Activated B cell treated with CpG ODN at 0.5 μM for 24 hours (primary cell): Measurements from ENCODE around the gene GSTO2. TPM values are rescaled to one million over a fixed set of nuclear protein-coding genes. Genes with fewer than 3 reads are reported as not detected.

Experiments
- ATAC-seq: fragments of 200-7000 bp; cut with Tn5 transposase; one replicate; pipeline ENCODE4 v1.10.0; 2021; ENCODE audit warnings: low read depth, mild to moderate bottlenecking, moderate library complexity
- CTCF ChIA-PET: fragments of 350-600 bp; sonication (Branson Sonifier 250); formaldehyde crosslinking; loops from one replicate; lab custom pipeline; 2021; ENCODE audit warnings: antibody characterized with exemption; lab: Charles Lee
- POLR2A ChIA-PET: fragments of 350-600 bp; sonication (Branson Sonifier 250); formaldehyde crosslinking; loops from one replicate; lab custom pipeline; 2021; ENCODE audit warnings: antibody characterized with exemption; lab: Charles Lee
- DNase-seq: peaks from one replicate; pipeline ENCODE4 v3.0.0; 2022
- H3K27ac Mint-ChIP-seq: one replicate; pipeline ENCODE4 v1.8.0; 2020; ENCODE audit warnings: mixed read lengths
- H3K27me3 Mint-ChIP-seq: one replicate; pipeline ENCODE4 v1.8.0; 2021; ENCODE audit warnings: mixed read lengths
- H3K36me3 Mint-ChIP-seq: one replicate; pipeline ENCODE4 v1.8.0; 2021; ENCODE audit warnings: low read depth, mixed read lengths
- H3K4me1 Mint-ChIP-seq: one replicate; pipeline ENCODE4 v1.8.0; 2021; ENCODE audit warnings: mixed read lengths
- H3K4me3 Mint-ChIP-seq: one replicate; pipeline ENCODE4 v1.8.0; 2020; ENCODE audit warnings: mild to moderate bottlenecking, mixed read lengths
- H3K9me3 Mint-ChIP-seq: one replicate; pipeline ENCODE4 v1.8.0; 2020; ENCODE audit warnings: mixed read lengths
- intact Hi-C: fragments of 100-400 bp; cut with micrococcal nuclease; formaldehyde crosslinking; loops from one replicate; pipeline ENCODE4 v1.15.1; 2024
- total RNA-seq: library from RNA; stranded (reverse); gene quantifications from 2 replicates; pipeline ENCODE4 v1.2.3, GENCODE V29; 2022
- TF ChIP-seq, protein P1 (sequence below): fragments of 200-600 bp; IDR thresholded peaks from one replicate; pipeline ENCODE4 v1.8.0; 2022; ENCODE audit warnings: antibody characterized with exemption, mild to moderate bottlenecking

Gene GSTO2
- total RNA-seq, 1 donor from 2014 or later: 0.91 TPM

DNA sequence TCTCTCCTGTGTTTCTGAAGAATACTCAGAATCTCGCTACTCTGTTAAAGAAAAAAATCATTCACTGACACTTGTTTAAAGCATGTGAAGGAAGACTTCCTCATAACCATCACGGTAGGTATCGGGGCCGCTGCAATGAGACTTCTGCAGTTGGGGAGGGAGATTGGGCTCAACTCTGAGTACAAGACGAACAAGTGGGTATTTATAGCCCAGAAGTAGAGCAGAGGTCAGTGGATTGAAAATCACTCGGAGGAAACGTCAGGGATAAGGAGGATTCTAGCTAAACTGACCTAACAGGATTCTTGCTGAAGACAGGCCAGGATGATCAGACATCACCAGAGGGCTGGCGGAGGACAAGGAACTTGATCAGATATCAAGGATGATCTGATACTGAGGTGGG lies 35.9 kb downstream of the GSTO2 start:
- ATAC-seq: no peak
- Mint-ChIP-seq H3K4me1 (peaks cover 23% of the 10 kb centered on the region), H3K27ac (no peak overlapping the region), H3K9me3 (no peaks in the 10 kb centered on the region), H3K4me3 (no peak overlapping the region), H3K36me3 (peaks cover 6% of the 10 kb centered on the region), H3K27me3 (peaks cover under 1% of the 10 kb centered on the region)
- POLR2A ChIA-PET: interaction anchor here (1.6 to 3.0 kb wide), 3 partner anchors 33 to 46 kb away, joined by 6 to 32 read pairs (median 22); partner anchors contain the start of gene ITPRIP
- TF ChIP-seq, protein P1, sequence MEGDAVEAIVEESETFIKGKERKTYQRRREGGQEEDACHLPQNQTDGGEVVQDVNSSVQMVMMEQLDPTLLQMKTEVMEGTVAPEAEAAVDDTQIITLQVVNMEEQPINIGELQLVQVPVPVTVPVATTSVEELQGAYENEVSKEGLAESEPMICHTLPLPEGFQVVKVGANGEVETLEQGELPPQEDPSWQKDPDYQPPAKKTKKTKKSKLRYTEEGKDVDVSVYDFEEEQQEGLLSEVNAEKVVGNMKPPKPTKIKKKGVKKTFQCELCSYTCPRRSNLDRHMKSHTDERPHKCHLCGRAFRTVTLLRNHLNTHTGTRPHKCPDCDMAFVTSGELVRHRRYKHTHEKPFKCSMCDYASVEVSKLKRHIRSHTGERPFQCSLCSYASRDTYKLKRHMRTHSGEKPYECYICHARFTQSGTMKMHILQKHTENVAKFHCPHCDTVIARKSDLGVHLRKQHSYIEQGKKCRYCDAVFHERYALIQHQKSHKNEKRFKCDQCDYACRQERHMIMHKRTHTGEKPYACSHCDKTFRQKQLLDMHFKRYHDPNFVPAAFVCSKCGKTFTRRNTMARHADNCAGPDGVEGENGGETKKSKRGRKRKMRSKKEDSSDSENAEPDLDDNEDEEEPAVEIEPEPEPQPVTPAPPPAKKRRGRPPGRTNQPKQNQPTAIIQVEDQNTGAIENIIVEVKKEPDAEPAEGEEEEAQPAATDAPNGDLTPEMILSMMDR: no peak
- DNase-seq: no peak
- intact Hi-C loops: loop anchor here (1.0 to 2.0 kb wide), 4 partner anchors 14 to 45 kb away; partner anchors contain the start of gene ITPRIP
- CTCF ChIA-PET: interaction anchor here (0.6 to 8.7 kb wide), 17 partner anchors 9 to 49 kb away, joined by 3 to 208 read pairs (median 7); partner anchors contain the start of genes CFAP58 and ITPRIP

DNA sequence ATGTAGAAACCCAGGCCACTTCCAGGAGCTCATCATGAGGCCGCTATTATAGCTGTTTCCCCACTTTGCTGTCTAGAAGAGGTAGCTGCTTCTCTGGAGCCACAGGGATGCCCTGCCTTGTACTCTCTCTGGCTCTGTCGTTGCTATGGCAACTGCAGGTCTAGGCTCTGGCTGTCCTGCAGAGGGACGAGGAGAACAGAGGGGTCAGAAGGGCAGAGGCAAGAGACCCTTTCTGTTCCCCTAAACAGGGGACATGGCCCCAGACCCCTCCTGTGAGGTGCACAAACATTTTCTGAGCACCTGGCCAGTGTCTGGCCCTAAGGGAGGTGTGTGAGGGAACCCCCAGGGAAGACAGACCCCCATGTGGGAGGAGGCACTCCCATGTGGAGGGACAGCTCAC lies 37.9 kb downstream of the GSTO2 start:
- no peak for ATAC-seq
- H3K4me1 Mint-ChIP-seq: peaks cover 23% of the 10 kb centered on the region
- H3K9me3 Mint-ChIP-seq: no peaks in the 10 kb centered on the region

DNA sequence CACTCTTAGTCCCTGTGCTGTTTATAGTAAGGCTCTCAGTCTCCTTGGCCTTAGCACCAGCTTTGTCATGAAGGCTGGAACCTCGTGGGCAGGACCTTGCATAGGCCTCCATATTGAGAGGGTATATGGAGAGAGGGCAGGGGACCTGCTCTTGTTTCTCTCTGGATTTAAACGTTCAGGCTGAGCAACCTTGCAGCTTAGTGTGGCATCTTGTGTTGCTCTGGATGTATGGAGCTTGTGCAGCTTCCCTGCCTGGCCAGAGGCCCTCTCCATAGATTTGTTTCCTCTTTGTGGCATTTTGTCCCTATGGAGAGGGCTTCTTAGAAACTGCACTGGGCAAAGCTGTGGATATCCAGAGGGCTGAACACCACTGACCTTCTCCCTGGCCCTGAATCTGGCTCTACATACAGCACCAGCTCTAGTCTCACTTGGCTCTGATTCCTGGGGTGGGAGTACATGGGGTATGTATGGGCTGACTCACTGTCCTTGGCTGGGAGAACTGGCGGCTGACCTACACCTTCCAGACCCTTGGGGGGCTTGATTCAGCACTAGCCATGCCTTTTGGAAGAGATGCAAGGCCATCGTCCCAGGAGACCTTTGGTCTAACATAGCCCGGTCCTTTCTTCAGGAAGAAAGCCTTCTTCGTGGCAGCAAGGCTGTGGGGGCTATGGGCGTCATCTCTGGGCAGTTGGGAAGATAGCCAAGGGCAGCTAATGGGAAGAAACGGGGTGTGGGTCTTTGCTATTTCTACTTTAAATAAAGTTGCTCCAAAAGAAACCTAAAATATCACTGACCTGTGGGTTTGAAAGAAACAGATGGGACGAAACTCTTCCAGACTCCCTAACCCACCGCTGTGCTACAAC lies 38.8 kb downstream of the GSTO2 start:
- ATAC-seq (no peak), DNase-seq (no peak)
- Mint-ChIP-seq H3K4me3 (no peak overlapping the region), H3K27ac (peak overlapping the region; percentile 64), H3K9me3 (no peaks in the 10 kb centered on the region), H3K27me3 (no peaks in the 10 kb centered on the region), H3K4me1 (peaks cover 23% of the 10 kb centered on the region), H3K36me3 (peaks cover 28% of the 10 kb centered on the region)
- CTCF ChIA-PET: interaction anchor here (0.6 to 8.7 kb wide), 9 partner anchors 13 to 46 kb away, joined by 3 to 208 read pairs (median 7); partner anchors contain the start of gene CFAP58
- TF ChIP-seq, protein P1: no peak
- intact Hi-C loops: loop anchor here (2.0 kb wide), 1 partner anchor 23 kb away; no protein-coding TSS in a partner anchor
- POLR2A ChIA-PET: interaction anchor here (0.5 to 3.0 kb wide), 3 partner anchors 40 to 1107 kb away, joined by 3 to 22 read pairs (median 4); no protein-coding TSS in a partner anchor

More for the DNA sequence above, 37.9 kb downstream of the GSTO2 start:
- no peak overlapping the region for H3K27ac Mint-ChIP-seq
- no peak for DNase-seq
- ChIA-PET CTCF (interaction anchor here (1.0 to 8.7 kb wide), 12 partner anchors 14 to 47 kb away, joined by 3 to 208 read pairs (median 9); partner anchors contain the start of genes CFAP58 and ITPRIP), POLR2A (interaction anchor here (1.6 to 3.0 kb wide), 3 partner anchors 22 to 44 kb away, joined by 11 to 32 read pairs (median 22); partner anchors contain the start of gene ITPRIP)
- TF ChIP-seq, protein P1: no peak
- H3K27me3 Mint-ChIP-seq: no peaks in the 10 kb centered on the region
- peaks cover 19% of the 10 kb centered on the region for H3K36me3 Mint-ChIP-seq
- intact Hi-C loops: no loop called here
- H3K4me3 Mint-ChIP-seq: no peak overlapping the region

DNA sequence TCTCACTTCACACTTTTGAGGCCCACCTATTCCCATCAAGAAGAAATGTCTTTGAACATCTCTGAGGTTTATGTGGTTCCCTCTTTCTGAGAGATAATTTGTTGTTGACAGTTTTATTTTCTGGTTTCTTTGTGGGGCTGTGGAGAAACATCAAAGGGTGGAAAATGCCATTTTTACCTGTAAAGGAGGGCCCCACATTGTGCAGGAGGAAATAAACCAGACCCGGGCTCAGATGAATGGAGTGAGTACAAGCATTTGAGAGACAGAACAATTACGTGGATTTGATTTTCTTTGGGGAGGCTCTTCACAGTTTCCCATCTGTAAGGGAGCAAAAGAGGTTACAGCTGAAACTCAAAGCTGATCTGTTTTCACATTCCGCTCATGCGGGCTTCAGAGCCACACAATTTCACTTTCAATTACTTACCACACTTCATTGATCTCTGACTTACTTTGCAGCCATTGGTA lies 39.5 kb downstream of the GSTO2 start:
- ChIA-PET CTCF (interaction anchor here (0.6 to 8.7 kb wide), 4 partner anchors 15 to 45 kb away, joined by 3 to 208 read pairs (median 10); partner anchors contain the start of gene CFAP58), POLR2A (interaction anchor here (0.5 kb wide), 1 partner anchor 1108 kb away, joined by 3 read pairs; no protein-coding TSS in a partner anchor)
- Mint-ChIP-seq H3K4me1 (peaks cover 23% of the 10 kb centered on the region), H3K4me3 (no peak overlapping the region), H3K36me3 (peaks cover 35% of the 10 kb centered on the region), H3K9me3 (no peaks in the 10 kb centered on the region), H3K27ac (peak overlapping the region; percentile 64), H3K27me3 (no peaks in the 10 kb centered on the region)
- DNase-seq (no peak), ATAC-seq (peak; percentile 19)
- TF ChIP-seq, protein P1: no peak
- intact Hi-C loops: loop anchor here (2.0 kb wide), 1 partner anchor 22 kb away; no protein-coding TSS in a partner anchor
